GM12878 (cell line): ENCODE results near the gene RNF169. TPM values are rescaled to one million over a fixed set of nuclear protein-coding genes. Genes with fewer than 3 reads are reported as not detected.

Source experiments
- ATAC-seq: fragments of 200-7000 bp; cut with Tn5 transposase; 3 replicates; pipeline ENCODE4 v1.9.1; 2020; ENCODE audit warnings: mild to moderate bottlenecking, moderate library complexity
- BruUV-seq: library from RNA; stranded (reverse); fragments of 400-500 nt; replicated peaks from 2 replicates; lab custom pipeline; 2021; lab: Mats Ljungman, UMichigan
- CTCF ChIA-PET: fragments of 300-600 bp; sonication (Branson Sonifier 250); formaldehyde crosslinking; extraction: SDS; loops from one replicate; lab custom pipeline; 2021; ENCODE audit warnings: inconsistent platforms; lab: Yijun Ruan, JAX
- POLR2A ChIA-PET: fragments of 350-600 bp; formaldehyde crosslinking; extraction: SDS; loops from one replicate; lab custom pipeline; 2021; ENCODE audit warnings: inconsistent platforms; lab: Charles Lee
- RAD21 ChIA-PET: fragments of 300-600 bp; sonication (Branson Sonifier 250); formaldehyde crosslinking; loops from one replicate; lab custom pipeline; 2023; ENCODE audit warnings: antibody characterized with exemption; ENCODE audit not compliant: unreplicated experiment; lab: Charles Lee
- SMC1A ChIA-PET: fragments of 300-600 bp; sonication (Branson Sonifier 250); formaldehyde crosslinking; loops from one replicate; lab custom pipeline; 2023; ENCODE audit not compliant: unreplicated experiment, uncharacterized antibody; lab: Charles Lee
- DNase-seq: peaks from one replicate; pipeline ENCODE4 v3.0.0-alpha.2; 2011; ENCODE audit warnings: low read depth, low spot score
- FAIRE-seq: peaks from 3 replicates; lab custom pipeline; 2011; peaks lifted over from hg19 to GRCh38; lab: Jason Lieb, UNC
- H2AFZ ChIP-seq: 2 replicates; pipeline ENCODE4 v1.6.0; 2011; ENCODE audit warnings: low read depth, low read length, control low read depth; ENCODE audit not compliant: control insufficient read depth
- H3K27ac ChIP-seq: 2 replicates; pipeline ENCODE4 v1.5.1; 2011; ENCODE audit warnings: control low read depth; ENCODE audit not compliant: control insufficient read depth, insufficient read depth
- H3K27me3 ChIP-seq, 2 experiments: replicated peaks in 1 of 2; 2 replicates each; pipeline versions ENCODE4 v1.6.0 to v1.6.1; 2011; ENCODE audit warnings: low read length in 1 of 2; ENCODE audit not compliant: control insufficient read depth in 2 of 2, insufficient read depth in 2 of 2
- H3K36me3 ChIP-seq, 2 experiments: 2 replicates each; pipeline ENCODE4 v1.5.1; 2011; ENCODE audit warnings: low read length in 1 of 2; ENCODE audit not compliant: control insufficient read depth in 2 of 2, insufficient read depth in 2 of 2
- H3K4me1 ChIP-seq: 2 replicates; pipeline ENCODE4 v1.6.1; 2011; ENCODE audit warnings: mild to moderate bottlenecking, low read length, moderate library complexity, mixed read lengths; ENCODE audit not compliant: control insufficient read depth, insufficient read depth
- H3K4me2 ChIP-seq: 2 replicates; pipeline ENCODE4 v1.6.0; 2011; ENCODE audit warnings: control low read depth; ENCODE audit not compliant: control insufficient read depth, insufficient read depth
- H3K4me3 ChIP-seq: fragments of 200-600 bp; sonication (generic); 2 replicates; pipeline ENCODE4 v1.5.1; 2016
- H3K79me2 ChIP-seq: 2 replicates; pipeline ENCODE4 v1.6.0; 2011; ENCODE audit warnings: low read length; ENCODE audit not compliant: control insufficient read depth, insufficient read depth
- H3K9ac ChIP-seq: 2 replicates; pipeline ENCODE4 v1.8.0; 2011; ENCODE audit warnings: low read length, control low read depth, mixed read lengths; ENCODE audit not compliant: control insufficient read depth, insufficient read depth
- H3K9me3 ChIP-seq: replicated peaks from 3 replicates; pipeline ENCODE4 v1.5.1; 2011; ENCODE audit warnings: mild to moderate bottlenecking, low read length; ENCODE audit not compliant: control insufficient read depth, insufficient read depth
- H4K20me1 ChIP-seq: 2 replicates; pipeline ENCODE4 v1.6.0; 2011; ENCODE audit not compliant: control insufficient read depth, insufficient read depth
- CBX5 ChIP-seq: sonication (generic); IDR thresholded peaks from 2 replicates; pipeline ENCODE4 v1.6.1; 2016; ENCODE audit warnings: low read depth, moderate library complexity, mild to moderate bottlenecking, inconsistent platforms
- ESRRA ChIP-seq: IDR thresholded peaks from 2 replicates; pipeline ENCODE4 v1.6.1; 2012; ENCODE audit warnings: mild to moderate bottlenecking, low read length, improper control_type of control experiment
- HCFC1 ChIP-seq: fragments of 150-350 bp; IDR thresholded peaks from 2 replicates; pipeline ENCODE4 v1.6.1; 2014; ENCODE audit warnings: low read length
- SMAD1 ChIP-seq: fragments of 450-650 bp; IDR thresholded peaks from 2 replicates; pipeline ENCODE4 v1.6.1; 2018; ENCODE audit warnings: mild to moderate bottlenecking, low read depth; ENCODE audit not compliant: partially characterized antibody
- TARDBP ChIP-seq: IDR thresholded peaks from 2 replicates; pipeline ENCODE4 v1.6.1; 2016; ENCODE audit warnings: borderline replicate concordance
- WGBS: methylation state at CpG from one replicate; pipeline ENCODE4 v1.1.6; 2016; ENCODE audit warnings: low lambda C conversion rate; ENCODE audit not compliant: insufficient replicate concordance, insufficient coverage; ENCODE audit errors: missing lambda C conversion rate; 5-methylcytosine and 5-hydroxymethylcytosine counted together
- in situ Hi-C: fragments of 300-500 bp; cut with MboI; formaldehyde crosslinking; loops from 9 replicates; pipeline ENCODE4 v1.14.3; 2018; ENCODE audit warnings: mixed read lengths
- intact Hi-C: fragments of 100-400 bp; cut with micrococcal nuclease; formaldehyde crosslinking; loops from one replicate; pipeline ENCODE4 v1.14.2; 2022; ENCODE audit not compliant: unreplicated experiment
- polyA plus RNA-seq, 11 experiments: library from polyadenylated mRNA; depleted of rRNA in 4 of 11; unstranded in 6 of 11; stranded (reverse) in 5 of 11; fragments of >200 nt; fragmentation: Nextera tagmentation in 4 of 11; fragmentation: Illumina TruSeq in 1 of 11; extraction: Ambion mirVana in 4 of 11; extraction: Trizol in 1 of 11; gene quantifications; 1 replicate in 1 of 11; 2 replicates in 10 of 11; pipeline versions ENCODE4 v1.2.1 to v1.2.3, GENCODE V29; 2011 to 2016; ENCODE audit warnings: inconsistent platforms in 2 of 11, missing spikeins in 2 of 11, low read depth in 1 of 11
- total RNA-seq, 4 experiments: library from RNA; depleted of rRNA in 3 of 4; stranded (reverse); fragments of >200 nt in 3 of 4; fragmentation: Illumina TruSeq in 1 of 4; extraction: Trizol in 1 of 4; gene quantifications; 2 replicates each; pipeline versions ENCODE4 v1.2.1 to v1.2.3, GENCODE V29; 2013 to 2021
- TF ChIP-seq, protein P1 (sequence below): IDR thresholded peaks from 2 replicates; pipeline ENCODE4 v1.6.1; 2011; ENCODE audit warnings: mild to moderate bottlenecking, low read depth, low read length, moderate library complexity; ENCODE audit not compliant: insufficient replicate concordance
- TF ChIP-seq, protein P2 (sequence below): fragments of 450-650 bp; formaldehyde crosslinking; IDR thresholded peaks from 2 replicates; pipeline ENCODE4 v1.4.0; 2022; ENCODE audit warnings: mild to moderate bottlenecking, moderate library complexity

The RNF169 gene
- total and polyA plus RNA-seq, 10 of the 15 experiments (the other 5 are each of a cell fraction or from before 2014, with no cell fraction given), result 0.32 to 13.2 (median 6.4) TPM

DNA sequence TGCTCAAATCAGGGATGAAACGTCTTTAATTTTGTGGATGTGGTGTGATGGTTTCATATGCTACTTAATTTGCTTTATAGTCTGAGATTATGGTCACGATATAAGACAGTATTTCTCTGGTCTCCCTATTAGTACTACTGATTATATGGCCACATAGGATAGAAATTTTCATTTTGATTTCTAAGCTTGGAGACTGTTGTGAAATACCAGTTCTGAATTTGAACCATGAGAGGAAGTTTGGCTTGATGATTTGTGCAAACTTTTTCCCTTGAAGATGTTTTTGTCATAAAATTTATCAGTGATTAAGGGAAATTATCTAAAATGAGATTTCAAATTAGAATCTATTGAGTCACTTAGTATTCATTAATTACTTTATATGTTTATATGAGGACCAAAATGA lies 2.7 kb downstream of the RNF169 start:
- intact Hi-C loops (no loop called here), in situ Hi-C loops (no loop called here)
- Histone ChIP-seq H3K9ac (no peak overlapping the region), H3K36me3 (no peaks in the 10 kb centered on the region), H2AFZ (no peak overlapping the region), H3K4me2 (peak overlapping the region; percentile 62), H3K27ac (no peak overlapping the region), H3K4me1 (peaks cover 22% of the 10 kb centered on the region), H3K79me2 (peaks cover 59% of the 10 kb centered on the region), H3K27me3 (no peaks in the 10 kb centered on the region), H4K20me1 (no peaks in the 10 kb centered on the region), H3K4me3 (peak overlapping the region; percentile 27; the same call in 1 of the 2 replicates), H3K9me3 (no peaks in the 10 kb centered on the region; the same call in 2 of the 3 replicates)
- TF ChIP-seq TARDBP (no peak), HCFC1 (no peak), SMAD1 (no peak), CBX5 (no peak), ESRRA (no peak)
- TF ChIP-seq, protein P1, sequence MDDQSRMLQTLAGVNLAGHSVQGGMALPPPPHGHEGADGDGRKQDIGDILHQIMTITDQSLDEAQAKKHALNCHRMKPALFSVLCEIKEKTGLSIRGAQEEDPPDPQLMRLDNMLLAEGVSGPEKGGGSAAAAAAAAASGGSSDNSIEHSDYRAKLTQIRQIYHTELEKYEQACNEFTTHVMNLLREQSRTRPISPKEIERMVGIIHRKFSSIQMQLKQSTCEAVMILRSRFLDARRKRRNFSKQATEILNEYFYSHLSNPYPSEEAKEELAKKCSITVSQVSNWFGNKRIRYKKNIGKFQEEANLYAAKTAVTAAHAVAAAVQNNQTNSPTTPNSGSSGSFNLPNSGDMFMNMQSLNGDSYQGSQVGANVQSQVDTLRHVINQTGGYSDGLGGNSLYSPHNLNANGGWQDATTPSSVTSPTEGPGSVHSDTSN, result no peak
- TF ChIP-seq, protein P2, sequence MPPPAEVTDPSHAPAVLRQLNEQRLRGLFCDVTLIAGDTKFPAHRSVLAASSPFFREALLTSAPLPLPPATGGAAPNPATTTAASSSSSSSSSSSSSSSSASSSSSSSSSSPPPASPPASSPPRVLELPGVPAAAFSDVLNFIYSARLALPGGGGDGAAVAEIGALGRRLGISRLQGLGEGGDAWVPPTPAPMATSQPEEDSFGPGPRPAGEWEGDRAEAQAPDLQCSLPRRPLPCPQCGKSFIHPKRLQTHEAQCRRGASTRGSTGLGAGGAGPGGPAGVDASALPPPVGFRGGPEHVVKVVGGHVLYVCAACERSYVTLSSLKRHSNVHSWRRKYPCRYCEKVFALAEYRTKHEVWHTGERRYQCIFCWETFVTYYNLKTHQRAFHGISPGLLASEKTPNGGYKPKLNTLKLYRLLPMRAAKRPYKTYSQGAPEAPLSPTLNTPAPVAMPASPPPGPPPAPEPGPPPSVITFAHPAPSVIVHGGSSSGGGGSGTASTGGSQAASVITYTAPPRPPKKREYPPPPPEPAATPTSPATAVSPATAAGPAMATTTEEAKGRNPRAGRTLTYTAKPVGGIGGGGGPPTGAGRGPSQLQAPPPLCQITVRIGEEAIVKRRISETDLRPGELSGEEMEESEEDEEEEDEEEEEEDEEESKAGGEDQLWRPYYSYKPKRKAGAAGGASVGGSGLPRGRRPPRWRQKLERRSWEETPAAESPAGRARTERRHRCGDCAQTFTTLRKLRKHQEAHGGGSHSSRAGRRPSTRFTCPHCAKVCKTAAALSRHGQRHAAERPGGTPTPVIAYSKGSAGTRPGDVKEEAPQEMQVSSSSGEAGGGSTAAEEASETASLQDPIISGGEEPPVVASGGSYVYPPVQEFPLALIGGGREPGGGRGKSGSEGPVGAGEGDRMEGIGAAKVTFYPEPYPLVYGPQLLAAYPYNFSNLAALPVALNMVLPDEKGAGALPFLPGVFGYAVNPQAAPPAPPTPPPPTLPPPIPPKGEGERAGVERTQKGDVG (CRISPR knock-in tag), result no peak
- WGBS, result 98% methylated on average over 2 of the region's 2 CpGs
- RAD21 ChIA-PET, result no interaction called here
- no peak for ATAC-seq
- POLR2A ChIA-PET, result interaction anchor here (0.6 to 1.7 kb wide), 5 partner anchors 8 to 1101 kb away, joined by 3 to 9 read pairs (median 4); no protein-coding TSS in a partner anchor
- SMC1A ChIA-PET, result interaction anchor here (0.6 to 1.4 kb wide), 3 partner anchors 19 to 86 kb away, joined by 3 read pairs; no protein-coding TSS in a partner anchor
- DNase-seq, result no peak
- FAIRE-seq, result no peak
- CTCF ChIA-PET, result interaction anchor here (1.8 to 2.6 kb wide), 2 partner anchors 10 to 25 kb away, joined by 4 to 7 read pairs; no protein-coding TSS in a partner anchor
- no TSS peak for BruUV-seq
